Suprapubic skin (tissue), 4 donors: ENCODE measurements around the gene CROCC2. TPM values are rescaled to one million over a fixed set of nuclear protein-coding genes. Genes with fewer than 3 reads are reported as not detected.
A peak's percentile ranks its signal among the peaks of the same experiment; 100 is the strongest.

Experiments used
- DNase-seq, 2 donors: peaks; one replicate each; pipeline ENCODE4 v3.0.0-alpha.2; 2019; ENCODE audit warnings: low spot score in 2 of 2
- H3K27ac ChIP-seq: fragments of 200-600 bp; sonication (generic); one replicate; pipeline ENCODE4 v1.5.1; 2019
- H3K27me3 ChIP-seq: fragments of 200-600 bp; sonication (generic); one replicate; pipeline ENCODE4 v1.5.1; 2019
- H3K36me3 ChIP-seq: fragments of 200-600 bp; sonication (generic); one replicate; pipeline ENCODE4 v1.5.1; 2019
- H3K4me1 ChIP-seq: fragments of 200-600 bp; sonication (generic); one replicate; pipeline ENCODE4 v1.5.1; 2019
- H3K4me3 ChIP-seq: fragments of 200-600 bp; sonication (generic); one replicate; pipeline ENCODE4 v1.5.1; 2019; ENCODE audit warnings: mild to moderate bottlenecking
- H3K9me3 ChIP-seq: fragments of 200-600 bp; sonication (generic); one replicate; pipeline ENCODE4 v1.5.1; 2019
- CTCF ChIP-seq, 2 donors: fragments of 200-600 bp in 1 of 2; fragments of 450-650 bp in 1 of 2; sonication (generic) in 1 of 2; IDR thresholded peaks; one replicate each; pipeline ENCODE4 v1.5.1; 2016 to 2019; ENCODE audit warnings: antibody characterized with exemption in 2 of 2, mild to moderate bottlenecking in 1 of 2, moderate library complexity in 1 of 2
- EP300 ChIP-seq: sonication (generic); formaldehyde crosslinking; IDR thresholded peaks from one replicate; pipeline ENCODE4 v1.6.1; 2017; ENCODE audit warnings: antibody characterized with exemption
- POLR2A ChIP-seq, 2 donors: fragments of 450-650 bp; IDR thresholded peaks; one replicate each; pipeline ENCODE4 v1.6.1; 2017; ENCODE audit warnings: antibody characterized with exemption in 2 of 2, mild to moderate bottlenecking in 2 of 2, moderate library complexity in 2 of 2
- POLR2AphosphoS5 ChIP-seq, 3 donors: sonication (generic); formaldehyde crosslinking; IDR thresholded peaks; one replicate each; pipeline ENCODE4 v1.6.1; 2017; ENCODE audit warnings: antibody characterized with exemption in 3 of 3
- WGBS: methylation state at CpG from one replicate; pipeline ENCODE4 v1.1.5; 2018; 5-methylcytosine and 5-hydroxymethylcytosine counted together
- total RNA-seq, 4 donors: library from RNA; depleted of rRNA; stranded (reverse); fragments of >200 nt; gene quantifications; one replicate each; pipeline ENCODE4 v1.1.0, GENCODE V29; 2016

Gene CROCC2
- total RNA-seq, 4 donors from 2014 or later = not detected

DNA sequence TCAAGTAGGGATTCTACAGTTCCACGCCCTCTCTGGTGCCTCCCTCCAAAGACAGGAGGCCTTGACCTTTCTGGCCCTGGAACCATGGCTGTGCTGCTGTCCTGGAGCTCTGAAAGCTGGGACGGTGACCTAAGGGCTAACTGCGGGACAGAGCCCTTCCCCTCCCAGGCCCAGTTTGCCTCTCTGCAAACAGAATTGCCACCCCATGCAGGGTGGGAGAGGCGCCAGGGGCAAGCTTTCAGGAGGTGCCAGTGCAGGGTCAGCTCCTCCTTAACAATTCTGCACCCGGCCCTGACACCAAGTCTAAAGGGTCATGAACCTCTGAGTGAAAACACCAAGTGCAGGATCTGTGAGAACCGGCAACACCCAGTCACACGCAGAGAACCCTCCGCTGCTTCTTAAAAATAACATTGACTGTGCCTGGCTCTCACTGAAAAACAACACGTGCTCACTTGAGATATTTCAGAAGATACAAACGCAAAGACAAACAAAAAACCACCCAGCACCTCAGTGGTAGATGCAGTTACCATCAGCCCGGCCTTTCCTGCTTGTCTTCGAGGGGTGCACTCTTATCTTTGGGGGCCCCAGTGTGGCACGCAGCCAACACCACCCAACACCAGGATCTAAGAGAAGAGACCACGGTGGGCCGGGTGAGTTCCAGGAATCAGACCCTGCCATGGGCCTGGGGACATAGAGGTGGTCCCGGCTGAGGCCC is 91.2 kb downstream of the CROCC2 start:
- peak overlapping the region; percentile 90 for H3K27ac ChIP-seq
- DNase-seq = peak; percentile 79 to 80
- no peaks in the 10 kb centered on the region for H3K36me3 ChIP-seq
- H3K27me3 ChIP-seq = peaks cover 12% of the 10 kb centered on the region
- no peak for TF ChIP-seq POLR2A (IDR thresholded peaks at IDR 0.05)
- no peak for TF ChIP-seq POLR2AphosphoS5 (IDR thresholded peaks at IDR 0.05)
- TF ChIP-seq CTCF (IDR thresholded peaks at IDR 0.05) = no peak
- no peak for TF ChIP-seq EP300
- WGBS = 51% methylated on average over 16 of the region's 16 CpGs
- H3K4me1 ChIP-seq = peaks cover 62% of the 10 kb centered on the region
- no peaks in the 10 kb centered on the region for H3K9me3 ChIP-seq
- peak overlapping the region; percentile 72 for H3K4me3 ChIP-seq

DNA sequence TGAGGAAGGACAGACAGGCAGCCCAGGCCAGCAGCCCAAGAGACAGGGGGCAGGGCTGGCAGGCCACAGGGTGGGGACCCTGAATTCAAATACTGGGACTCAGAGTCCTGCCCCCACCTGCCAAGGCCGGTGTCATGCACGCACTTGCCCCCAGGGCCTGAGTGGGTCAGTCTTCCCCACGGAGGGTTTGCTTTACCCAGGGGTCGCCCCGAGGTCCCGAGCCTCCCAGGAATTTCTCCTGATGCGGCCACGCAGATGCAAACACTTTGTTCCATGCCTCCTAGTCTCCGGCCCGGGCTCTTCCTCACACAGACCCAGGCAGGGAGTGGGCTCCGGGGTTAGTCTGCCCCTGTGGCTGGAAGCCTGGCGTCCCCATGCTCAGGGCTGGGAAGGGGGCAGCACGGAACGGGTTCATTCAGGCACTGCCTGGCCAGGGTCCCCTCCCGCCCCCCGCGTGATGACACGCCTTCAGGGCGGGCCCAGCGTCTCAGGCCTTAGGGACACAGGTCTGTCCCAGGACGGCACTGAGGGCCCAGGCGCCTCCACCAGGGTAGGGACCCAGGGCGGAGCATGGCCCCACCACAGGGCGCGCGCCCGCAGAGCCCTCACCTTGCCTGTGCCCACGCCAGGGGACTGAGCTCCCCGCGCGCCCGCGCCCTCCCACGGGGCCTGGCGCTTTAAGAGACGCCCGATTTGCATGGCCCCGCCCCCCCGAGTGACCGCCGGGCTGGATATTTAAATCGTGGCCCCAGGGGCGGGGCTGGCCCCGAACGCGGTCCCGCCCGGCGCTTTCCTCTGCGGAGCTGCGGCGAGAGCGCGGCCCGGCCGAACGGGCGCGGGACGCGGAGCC is 91.9 kb downstream of the CROCC2 start, which contains the start of gene SNED1:
Gene SNED1, plus strand, starts transcription at position 763 of the 850 bp plus-strand sequence. CDS start 220 bp downstream, outside the sequence.
- Histone ChIP-seq H3K27me3 (peaks cover 10% of the 10 kb centered on the region), H3K27ac (peak within 1 kb of the TSS; percentile 90), H3K36me3 (peaks cover under 1% of the 10 kb centered on the region), H3K9me3 (no peaks in the 10 kb centered on the region), H3K4me1 (peaks cover 56% of the 10 kb centered on the region), H3K4me3 (peak within 1 kb of the TSS; percentile 72)
- TF ChIP-seq EP300 (no peak), POLR2A (IDR thresholded peaks at IDR 0.05) (peak in 1 of 2 donors; percentile 39), POLR2AphosphoS5 (IDR thresholded peaks at IDR 0.05) (peak in 1 of 3 donors; percentile 58)
- 8% methylated on average over 18 of the region's 61 CpGs for WGBS
- peak; percentile 90 to 96 for DNase-seq

DNA sequence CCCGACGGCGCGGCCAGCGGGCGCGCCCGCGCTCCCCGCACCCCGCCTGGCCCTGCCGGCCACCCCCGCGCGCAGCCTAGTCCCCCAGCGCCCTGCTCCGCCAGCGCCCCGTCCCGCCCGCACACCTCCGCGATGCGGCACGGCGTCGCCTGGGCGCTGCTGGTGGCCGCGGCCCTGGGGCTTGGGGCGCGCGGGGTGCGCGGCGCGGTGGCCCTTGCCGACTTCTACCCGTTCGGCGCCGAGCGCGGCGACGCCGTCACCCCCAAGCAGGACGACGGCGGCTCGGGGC is 92.5 kb downstream of the CROCC2 start:
- peaks cover 10% of the 10 kb centered on the region for H3K27me3 ChIP-seq
- H3K36me3 ChIP-seq = peaks cover 7% of the 10 kb centered on the region
- peak overlapping the region; percentile 72 for H3K4me3 ChIP-seq
- no peak for DNase-seq
- TF ChIP-seq EP300 (no peak), CTCF (IDR thresholded peaks at IDR 0.05) (no peak), POLR2A (IDR thresholded peaks at IDR 0.05) (no peak)
- WGBS = no CpG with 5 or more reads among the region's 51 CpGs
- H3K9me3 ChIP-seq = no peaks in the 10 kb centered on the region
- H3K4me1 ChIP-seq = peaks cover 56% of the 10 kb centered on the region
- peak overlapping the region; percentile 90 for H3K27ac ChIP-seq

GRCh38 chr2:240998995-240999791 is 93.1 kb downstream of the CROCC2 start:
- WGBS = 0% methylated on average over 10 of the region's 71 CpGs
- Histone ChIP-seq H3K36me3 (peaks cover 7% of the 10 kb centered on the region), H3K9me3 (no peaks in the 10 kb centered on the region), H3K4me1 (peaks cover 55% of the 10 kb centered on the region), H3K4me3 (peak overlapping the region; percentile 72), H3K27me3 (peaks cover 10% of the 10 kb centered on the region), H3K27ac (peak overlapping the region; percentile 90)
- DNase-seq = peak; percentile 72 to 73
- no peak for TF ChIP-seq EP300
- no peak for TF ChIP-seq POLR2A (IDR thresholded peaks at IDR 0.05)
- TF ChIP-seq POLR2AphosphoS5 (IDR thresholded peaks at IDR 0.05) = no peak
- no peak for TF ChIP-seq CTCF (IDR thresholded peaks at IDR 0.05)

GRCh38 chr2:240999873-241000541 is 93.9 kb downstream of the CROCC2 start:
- TF ChIP-seq EP300 = no peak
- TF ChIP-seq POLR2A (IDR thresholded peaks at IDR 0.05) = no peak
- no peak for TF ChIP-seq POLR2AphosphoS5 (IDR thresholded peaks at IDR 0.05)
- TF ChIP-seq CTCF (IDR thresholded peaks at IDR 0.05) = no peak
- Histone ChIP-seq H3K4me1 (peaks cover 46% of the 10 kb centered on the region), H3K36me3 (peaks cover 7% of the 10 kb centered on the region), H3K27me3 (peaks cover 10% of the 10 kb centered on the region), H3K27ac (no peak overlapping the region), H3K9me3 (no peaks in the 10 kb centered on the region), H3K4me3 (peak overlapping the region; percentile 72)
- WGBS = 79% methylated on average over 16 of the region's 19 CpGs
- peak; percentile 57 to 64 for DNase-seq
